ENCODE results near the gene FBXO10.
"Not testable (repeated sequence)": the region's sequence is repeated elsewhere in the genome, so short reads cannot be mapped to it uniquely, and the experiment has no call there.

Gene FBXO10

GRCh38 chr9:37543468-37543867 lies 32.7 kb downstream of the FBXO10 start:
- DNase-seq: no peak

GRCh38 chr9:37542895-37543294 lies 33.3 kb downstream of the FBXO10 start:
- no peak for DNase-seq

DNA sequence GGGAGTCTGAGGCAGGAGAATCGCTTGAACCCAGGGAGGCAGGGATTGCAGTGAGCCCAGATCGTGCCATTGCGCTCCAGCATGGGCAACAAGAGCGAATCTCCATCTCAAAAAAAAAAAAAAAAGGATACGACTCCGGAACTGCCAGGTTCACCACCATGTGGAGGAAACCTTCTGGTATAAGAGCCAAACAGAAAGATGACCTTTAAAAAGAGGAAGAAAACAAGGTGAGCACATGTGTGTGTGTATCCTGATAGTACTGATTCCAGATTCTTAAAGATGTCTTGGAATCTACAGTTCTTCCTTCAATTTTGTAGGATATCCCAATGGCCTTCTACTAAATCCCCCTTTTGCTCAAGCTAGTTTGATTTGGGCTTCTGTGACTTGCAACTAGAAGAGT lies 33.7 kb downstream of the FBXO10 start:
- DNase-seq: no peak

GRCh38 chr9:37541465-37541864 lies 34.7 kb downstream of the FBXO10 start:
- no peak for DNase-seq

GRCh38 chr9:37540634-37541033 lies 35.5 kb downstream of the FBXO10 start:
- DNase-seq: peak; percentile 9

DNA sequence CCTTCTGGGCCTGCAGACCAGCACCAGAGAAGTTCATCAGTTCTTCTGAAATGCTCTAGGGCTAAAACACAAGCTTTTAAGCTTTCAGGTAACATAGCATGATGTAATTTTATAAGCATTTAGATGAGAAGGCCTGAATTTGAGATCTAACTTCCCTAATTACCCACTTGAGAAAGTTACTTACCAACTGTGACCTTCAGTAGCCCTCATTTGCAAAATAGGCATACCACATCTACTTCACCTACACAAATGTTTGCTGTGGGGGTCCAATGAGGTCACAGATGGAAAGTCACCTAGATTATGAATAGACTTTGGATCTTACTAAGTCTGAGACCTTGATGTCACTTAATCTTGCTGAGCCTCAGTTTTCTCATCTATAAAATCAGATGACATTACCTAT lies 36.5 kb downstream of the FBXO10 start:
- DNase-seq: no peak

- no peak for DNase-seq
These were observed 38.1 kb downstream of the FBXO10 start for GRCh38 chr9:37538099-37538498.

- DNase-seq: no peak
These were observed 41.3 kb downstream of the FBXO10 start for GRCh38 chr9:37534901-37535300.

DNA sequence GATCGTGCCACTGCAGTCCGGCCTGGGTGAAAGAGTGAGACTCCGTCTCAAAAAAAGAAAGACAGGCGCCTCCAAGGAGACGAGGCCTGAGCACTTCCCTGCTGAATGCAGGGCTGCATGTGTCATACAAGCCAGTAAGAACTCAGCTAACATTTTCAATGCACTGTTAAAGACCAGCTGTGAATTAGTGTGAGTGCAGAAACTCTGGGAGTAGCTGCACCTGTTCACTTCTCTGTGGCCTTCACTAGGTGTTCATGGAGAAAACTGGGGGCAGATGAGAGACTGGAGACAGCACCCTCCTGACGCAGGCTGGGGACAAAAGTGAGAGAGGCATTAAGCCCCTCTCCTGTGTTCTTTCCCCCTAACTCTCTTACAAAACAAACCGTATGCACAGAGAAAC lies 41.8 kb downstream of the FBXO10 start:
- DNase-seq: no peak

DNA sequence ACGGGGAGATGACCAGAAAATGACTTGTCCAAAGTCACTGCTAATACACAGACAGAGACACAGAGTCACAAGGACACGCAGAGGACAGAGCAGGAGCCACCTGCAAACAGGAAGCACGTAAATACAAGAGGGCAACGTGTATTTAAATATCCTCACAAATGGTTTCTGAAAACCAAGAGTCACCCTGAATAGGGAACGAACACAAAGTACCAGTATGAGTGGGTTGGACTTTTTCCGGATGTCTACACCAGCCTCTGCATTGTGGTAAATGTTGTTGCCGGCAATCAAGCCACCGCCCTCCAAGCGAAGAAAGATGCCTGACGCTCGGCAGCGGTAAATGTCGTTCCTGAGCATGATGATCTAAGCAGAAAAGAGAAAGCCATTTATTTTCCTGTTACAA lies 44.5 kb downstream of the FBXO10 start:
- DNase-seq: no peak

DNA sequence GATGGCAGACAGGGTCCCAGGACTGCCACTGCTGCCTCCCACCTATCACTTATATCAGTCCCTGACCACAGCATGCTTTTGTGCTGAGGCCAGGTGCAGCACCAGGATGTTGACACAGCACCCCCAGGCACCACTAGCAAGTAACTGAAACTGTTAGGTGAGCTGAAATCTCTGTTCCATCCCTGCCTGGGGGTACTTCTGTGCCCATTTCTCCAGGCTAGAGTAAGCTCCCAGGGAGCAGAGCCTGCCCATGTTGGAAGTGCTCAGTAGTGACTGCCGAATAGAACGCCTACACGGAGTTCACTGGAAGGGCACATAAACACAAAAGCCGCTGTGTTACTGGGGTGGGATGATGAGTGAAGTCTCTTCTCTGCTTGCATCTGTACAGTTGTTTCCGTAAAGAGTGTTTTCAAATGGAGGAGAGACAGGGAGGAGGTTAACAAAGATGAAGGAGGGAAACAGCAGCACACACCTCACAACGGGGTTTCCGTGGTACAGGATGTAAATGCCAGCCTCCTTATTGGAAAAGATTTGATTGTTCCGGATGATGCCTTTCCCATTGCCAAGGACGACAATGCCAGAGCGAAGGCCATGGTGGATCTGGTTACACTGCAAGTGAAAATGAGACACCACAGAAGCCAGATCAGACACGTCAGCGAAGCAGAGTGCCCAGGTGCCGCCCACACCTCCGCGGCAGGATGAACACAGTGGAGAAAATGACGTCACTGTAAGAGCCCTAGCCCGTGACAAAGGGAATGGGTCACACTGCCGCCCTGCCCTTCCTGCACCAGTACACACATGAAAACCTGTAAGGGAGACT lies 47.3 kb downstream of the FBXO10 start:
- no peak for DNase-seq

DNA sequence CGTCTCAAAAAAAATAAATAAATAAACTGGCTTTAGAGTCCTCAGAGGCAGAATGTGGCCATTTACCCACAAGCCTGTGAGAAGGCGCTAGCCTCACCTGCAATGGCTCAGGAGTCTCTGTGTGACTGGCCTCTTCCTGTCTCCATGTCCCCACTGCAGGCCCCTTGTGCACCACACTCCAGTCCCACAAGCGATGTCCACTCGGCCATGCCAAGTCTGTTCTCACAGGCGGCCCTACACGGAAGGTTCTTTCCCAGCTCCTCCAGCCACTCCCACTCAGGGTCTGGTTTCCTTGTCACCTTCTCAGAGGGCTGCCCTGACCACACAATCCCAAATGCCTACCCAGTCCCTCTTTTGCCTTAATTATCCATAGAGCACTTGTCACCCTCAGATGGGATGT lies 52.3 kb downstream of the FBXO10 start:
- DNase-seq: no peak

DNA sequence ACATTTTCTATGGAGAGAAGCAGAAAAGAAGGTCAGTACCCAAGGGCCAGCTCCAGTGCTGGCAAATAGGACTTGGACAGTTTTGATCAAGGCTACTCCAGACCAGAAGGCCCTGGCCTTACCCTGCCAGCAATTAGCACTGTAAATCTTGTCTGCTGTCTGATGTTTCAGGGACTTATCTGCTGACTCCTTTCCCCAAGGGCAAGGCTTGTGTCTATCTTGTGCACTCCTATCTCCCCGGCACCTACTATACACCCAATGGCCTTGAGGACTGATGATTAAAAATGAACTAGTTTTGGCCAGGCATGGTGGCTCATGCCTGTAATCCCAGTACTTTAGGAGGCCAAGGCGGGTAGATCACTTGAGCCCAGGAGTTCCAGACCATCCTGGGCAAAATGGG lies 53.2 kb downstream of the FBXO10 start:
- DNase-seq: no peak

GRCh38 chr9:37521111-37521510 lies 55.1 kb downstream of the FBXO10 start:
- no peak for DNase-seq

DNA sequence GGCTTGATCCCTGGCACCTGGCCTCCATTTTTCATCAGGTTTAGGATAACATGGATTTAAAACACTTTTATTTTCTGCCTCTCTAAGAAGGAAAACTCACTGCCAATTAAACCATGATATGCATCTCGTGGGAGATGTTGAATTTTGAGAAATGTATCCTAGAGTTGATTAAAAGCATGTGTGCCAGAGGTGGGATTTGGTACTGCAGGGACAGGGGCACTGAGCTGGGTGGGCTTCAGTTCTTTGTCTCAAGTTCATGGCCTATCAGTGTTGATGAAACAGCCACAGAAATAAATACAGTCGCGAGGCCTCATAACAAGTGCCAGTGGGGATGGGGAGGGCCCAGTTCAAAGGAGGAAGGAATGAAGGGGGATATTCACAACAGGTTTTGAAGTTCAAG lies 55.5 kb downstream of the FBXO10 start:
- no peak for DNase-seq

- DNase-seq: no peak
These were observed 58.3 kb downstream of the FBXO10 start for GRCh38 chr9:37517923-37518322.

DNA sequence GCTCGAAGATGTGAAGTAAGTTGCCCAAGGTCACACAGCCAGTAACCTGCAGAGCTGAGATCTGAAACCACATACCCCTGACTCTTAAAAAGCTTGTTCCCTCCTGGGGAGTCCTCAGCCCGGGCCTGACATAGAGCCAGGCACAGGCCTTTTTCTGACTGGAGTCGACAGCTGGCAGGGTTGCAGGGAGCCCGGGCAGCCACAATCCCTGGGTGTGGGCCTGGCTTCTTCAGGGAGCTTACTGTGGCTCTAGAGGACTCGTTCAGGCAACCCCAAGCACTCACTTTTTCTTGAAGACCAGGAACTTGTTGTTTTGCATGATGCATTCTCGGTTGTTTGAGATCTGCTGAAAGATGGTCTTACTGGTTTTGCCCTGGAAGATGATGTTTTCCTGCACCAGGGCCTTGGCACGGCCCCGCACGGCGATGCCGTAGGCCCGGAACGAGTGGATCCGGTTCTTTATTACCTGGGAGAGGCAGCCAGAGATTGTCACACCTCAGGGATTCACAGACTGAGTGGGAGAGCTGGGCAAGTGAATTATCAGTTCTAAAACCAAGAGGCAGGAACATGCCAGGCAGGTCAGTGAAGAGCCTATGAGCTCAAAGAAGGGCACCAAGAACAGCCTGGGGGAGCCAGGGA lies 60.4 kb downstream of the FBXO10 start:
- no peak for DNase-seq

- DNase-seq: no peak
These were observed 61.2 kb downstream of the FBXO10 start for GRCh38 chr9:37514999-37515398.

GRCh38 chr9:37514415-37514814 lies 61.8 kb downstream of the FBXO10 start:
- not testable (repeated sequence) for DNase-seq

- DNase-seq: no peak
These were observed 63.7 kb downstream of the FBXO10 start for GRCh38 chr9:37512437-37512836.

DNA sequence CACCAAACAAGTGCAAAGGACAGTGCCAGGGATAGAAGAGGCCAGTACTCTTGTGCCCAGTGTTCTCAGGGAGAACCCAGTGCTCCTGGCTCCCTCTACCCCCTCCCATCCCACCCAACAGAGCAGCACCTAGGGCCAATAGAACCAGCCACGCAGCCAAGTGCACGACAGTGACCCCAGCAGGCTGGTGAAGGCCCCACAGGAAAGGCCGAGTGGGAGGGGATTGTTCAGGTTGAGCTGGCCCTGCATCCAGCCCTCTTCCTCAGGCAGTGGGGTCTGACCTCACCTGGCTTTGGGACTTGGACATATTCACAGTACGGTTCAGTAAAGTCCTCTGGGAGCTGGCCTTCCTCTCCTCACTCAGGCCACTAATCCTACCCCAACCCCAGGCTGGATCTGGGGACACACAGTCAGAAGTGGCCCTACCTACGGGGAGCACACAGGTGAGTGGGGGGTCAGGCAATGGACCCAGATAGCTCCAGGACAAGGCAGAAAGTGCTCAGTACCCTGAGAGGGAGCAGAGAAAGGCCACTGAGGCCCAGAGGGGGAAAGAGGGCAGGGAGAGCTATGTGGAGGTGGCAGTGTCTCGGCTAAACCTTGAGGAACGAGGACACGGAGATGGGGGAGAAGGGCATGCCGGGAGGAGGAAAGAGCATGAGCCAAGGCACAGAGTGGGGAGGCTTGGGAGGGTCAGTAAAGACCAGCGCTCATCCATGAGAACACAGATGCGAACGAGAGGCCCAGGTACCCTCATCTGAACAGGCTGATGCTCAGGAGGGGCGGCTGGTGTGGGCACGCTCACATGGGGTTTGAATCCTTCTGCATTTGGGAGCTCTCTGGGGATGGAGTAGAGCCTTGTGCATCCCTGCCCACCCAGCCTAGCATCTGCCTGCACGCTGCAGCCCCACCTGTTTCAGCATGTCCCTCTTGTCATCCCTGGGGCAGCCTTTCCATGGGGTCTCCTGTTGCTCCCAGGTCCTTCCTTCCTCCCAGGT lies 64.9 kb downstream of the FBXO10 start:
- no peak for DNase-seq

DNA sequence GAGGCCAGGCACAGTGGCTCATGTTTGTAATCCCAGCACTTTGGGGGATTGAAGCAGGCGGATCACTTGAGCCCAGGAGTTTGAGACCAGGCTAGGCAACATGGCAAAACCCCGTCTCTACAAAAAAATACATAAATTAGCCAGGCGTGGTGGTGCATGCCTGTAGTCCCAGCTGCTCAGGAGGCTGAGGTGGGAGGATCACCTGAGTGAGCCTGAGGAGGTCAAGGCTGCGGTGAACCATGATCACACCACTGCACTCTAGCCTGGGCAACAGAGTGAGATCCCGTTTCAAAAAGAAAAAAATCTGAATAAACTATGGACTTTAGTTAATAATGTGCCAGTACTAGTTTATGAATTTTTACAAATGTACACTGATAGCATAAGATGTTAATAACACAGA lies 66.1 kb downstream of the FBXO10 start:
- not testable (repeated sequence) for DNase-seq

DNA sequence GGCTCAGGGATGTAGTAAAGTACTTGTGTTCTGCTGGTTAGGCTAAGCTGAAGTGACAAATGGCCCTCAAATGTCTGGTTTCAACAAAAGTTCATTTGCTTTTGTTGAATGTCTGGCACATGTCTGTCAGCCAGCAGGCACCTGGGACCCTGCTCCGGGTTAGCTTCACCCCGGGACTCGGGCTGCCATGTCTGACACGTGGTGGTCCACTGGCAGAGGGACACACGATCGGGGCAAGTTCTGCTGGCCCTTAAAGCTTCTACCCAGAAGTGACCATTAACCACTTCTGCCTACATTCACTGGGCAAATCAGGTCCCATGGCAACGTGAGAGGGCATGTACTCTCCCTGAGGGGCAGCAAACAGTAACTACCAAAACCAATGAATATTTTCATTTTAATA lies 66.6 kb downstream of the FBXO10 start:
- DNase-seq: no peak

Data from midbrain (tissue), 1 donor.